GM23248 (cell line): Measurements from ENCODE around the gene PZP.

ENCODE experiments used
- EZH2 ChIP-seq: fragments of 200-600 bp; sonication (generic); IDR thresholded peaks from 2 replicates; pipeline ENCODE4 v1.6.1; 2018; ENCODE audit warnings: antibody characterized with exemption, mild to moderate bottlenecking; ENCODE audit not compliant: insufficient read depth, poor library complexity, severe bottlenecking
- EZH2phosphoT487 ChIP-seq: fragments of 200-600 bp; sonication (generic); IDR thresholded peaks from 2 replicates; pipeline ENCODE4 v1.6.1; 2018; ENCODE audit warnings: antibody characterized with exemption, moderate library complexity, mild to moderate bottlenecking, low read depth; ENCODE audit not compliant: insufficient read depth

- TF ChIP-seq EZH2phosphoT487 (no peak), EZH2 (no peak)
Observed at GRCh38 chr12:9118158-9118557, 90.0 kb downstream of the PZP start.
